Measurements from ENCODE around the gene ROR1.

ROR1 gene

GRCh38 chr1:64061430-64062104 is 287.8 kb downstream of the ROR1 start:
- no peaks in the 10 kb centered on the region for H3K36me3 ChIP-seq (ENCODE audit: control insufficient read depth, low read depth, low read length)
- H3K27ac ChIP-seq (ENCODE audit: low read length) = no peak overlapping the region
- peaks cover 28% of the 10 kb centered on the region for H3K27me3 ChIP-seq (ENCODE audit: control insufficient read depth, insufficient read depth, low read length)
- no peak overlapping the region for H3K9ac ChIP-seq (ENCODE audit: low read length)
- no peak overlapping the region for H3K4me3 ChIP-seq (ENCODE audit: low read length)
- H3K4me1 ChIP-seq (ENCODE audit: control insufficient read depth, low read depth, low read length) = peaks cover 17% of the 10 kb centered on the region
- H3K9me3 ChIP-seq (ENCODE audit: control insufficient read depth, low read depth, low read length) = no peaks in the 10 kb centered on the region

GRCh38 chr1:64062529-64062928 is 288.7 kb downstream of the ROR1 start:
- Histone ChIP-seq H3K9me3 (ENCODE audit: control insufficient read depth, low read depth, low read length) (no peaks in the 10 kb centered on the region), H3K27ac (ENCODE audit: low read length) (no peak overlapping the region), H3K4me3 (ENCODE audit: low read length) (no peak overlapping the region), H3K9ac (ENCODE audit: low read length) (no peak overlapping the region), H3K4me1 (ENCODE audit: control insufficient read depth, low read depth, low read length) (peaks cover 17% of the 10 kb centered on the region), H3K27me3 (ENCODE audit: control insufficient read depth, insufficient read depth, low read length) (peaks cover 28% of the 10 kb centered on the region), H3K36me3 (ENCODE audit: control insufficient read depth, low read depth, low read length) (no peaks in the 10 kb centered on the region)

- peaks cover 17% of the 10 kb centered on the region for H3K4me1 ChIP-seq (ENCODE audit: control insufficient read depth, low read depth, low read length)
- peaks cover 27% of the 10 kb centered on the region for H3K27me3 ChIP-seq (ENCODE audit: control insufficient read depth, insufficient read depth, low read length)
- H3K9me3 ChIP-seq (ENCODE audit: control insufficient read depth, low read depth, low read length) = no peaks in the 10 kb centered on the region
- no peak overlapping the region for H3K4me3 ChIP-seq (ENCODE audit: low read length)
- no peak overlapping the region for H3K9ac ChIP-seq (ENCODE audit: low read length)
- H3K27ac ChIP-seq (ENCODE audit: low read length) = no peak overlapping the region
- H3K36me3 ChIP-seq (ENCODE audit: control insufficient read depth, low read depth, low read length) = no peaks in the 10 kb centered on the region
These were observed 289.2 kb downstream of the ROR1 start for GRCh38 chr1:64062941-64063581.

GRCh38 chr1:64065571-64065970 is 291.8 kb downstream of the ROR1 start:
- no peaks in the 10 kb centered on the region for H3K36me3 ChIP-seq (ENCODE audit: control insufficient read depth, low read depth, low read length)
- no peaks in the 10 kb centered on the region for H3K9me3 ChIP-seq (ENCODE audit: control insufficient read depth, low read depth, low read length)
- H3K4me1 ChIP-seq (ENCODE audit: control insufficient read depth, low read depth, low read length) = peaks cover 16% of the 10 kb centered on the region
- H3K27ac ChIP-seq (ENCODE audit: low read length) = no peak overlapping the region
- peaks cover 3% of the 10 kb centered on the region for H3K27me3 ChIP-seq (ENCODE audit: control insufficient read depth, insufficient read depth, low read length)
- H3K9ac ChIP-seq (ENCODE audit: low read length) = no peak overlapping the region
- H3K4me3 ChIP-seq (ENCODE audit: low read length) = no peak overlapping the region

GRCh38 chr1:64072089-64072793 is 298.4 kb downstream of the ROR1 start:
- Histone ChIP-seq H3K4me3 (ENCODE audit: low read length) (no peak overlapping the region), H3K27ac (ENCODE audit: low read length) (no peak overlapping the region), H3K27me3 (ENCODE audit: control insufficient read depth, insufficient read depth, low read length) (no peaks in the 10 kb centered on the region), H3K9me3 (ENCODE audit: control insufficient read depth, low read depth, low read length) (no peaks in the 10 kb centered on the region), H3K4me1 (ENCODE audit: control insufficient read depth, low read depth, low read length) (peaks cover 36% of the 10 kb centered on the region), H3K36me3 (ENCODE audit: control insufficient read depth, low read depth, low read length) (no peaks in the 10 kb centered on the region), H3K9ac (ENCODE audit: low read length) (no peak overlapping the region)

- Histone ChIP-seq H3K9me3 (ENCODE audit: control insufficient read depth, low read depth, low read length) (no peaks in the 10 kb centered on the region), H3K4me1 (ENCODE audit: control insufficient read depth, low read depth, low read length) (peaks cover 36% of the 10 kb centered on the region), H3K4me3 (ENCODE audit: low read length) (no peak overlapping the region), H3K9ac (ENCODE audit: low read length) (no peak overlapping the region), H3K36me3 (ENCODE audit: control insufficient read depth, low read depth, low read length) (no peaks in the 10 kb centered on the region), H3K27ac (ENCODE audit: low read length) (no peak overlapping the region), H3K27me3 (ENCODE audit: control insufficient read depth, insufficient read depth, low read length) (no peaks in the 10 kb centered on the region)
These were observed 299.9 kb downstream of the ROR1 start for GRCh38 chr1:64073705-64074104.

- H3K4me3 ChIP-seq (ENCODE audit: low read length) = no peak overlapping the region
- H3K9ac ChIP-seq (ENCODE audit: low read length) = no peak overlapping the region
- H3K9me3 ChIP-seq (ENCODE audit: control insufficient read depth, low read depth, low read length) = no peaks in the 10 kb centered on the region
- no peak overlapping the region for H3K27ac ChIP-seq (ENCODE audit: low read length)
- no peaks in the 10 kb centered on the region for H3K27me3 ChIP-seq (ENCODE audit: control insufficient read depth, insufficient read depth, low read length)
- peaks cover 32% of the 10 kb centered on the region for H3K4me1 ChIP-seq (ENCODE audit: control insufficient read depth, low read depth, low read length)
- H3K36me3 ChIP-seq (ENCODE audit: control insufficient read depth, low read depth, low read length) = no peaks in the 10 kb centered on the region
These were observed 300.9 kb downstream of the ROR1 start for GRCh38 chr1:64074767-64075166.

- H3K27ac ChIP-seq (ENCODE audit: low read length) = no peak overlapping the region
- H3K27me3 ChIP-seq (ENCODE audit: control insufficient read depth, insufficient read depth, low read length) = no peaks in the 10 kb centered on the region
- no peaks in the 10 kb centered on the region for H3K36me3 ChIP-seq (ENCODE audit: control insufficient read depth, low read depth, low read length)
- H3K9me3 ChIP-seq (ENCODE audit: control insufficient read depth, low read depth, low read length) = no peaks in the 10 kb centered on the region
- H3K9ac ChIP-seq (ENCODE audit: low read length) = no peak overlapping the region
- H3K4me3 ChIP-seq (ENCODE audit: low read length) = no peak overlapping the region
- H3K4me1 ChIP-seq (ENCODE audit: control insufficient read depth, low read depth, low read length) = peaks cover 23% of the 10 kb centered on the region
These were observed 303.6 kb downstream of the ROR1 start for GRCh38 chr1:64077281-64077940.

- Histone ChIP-seq H3K9ac (ENCODE audit: low read length) (no peak overlapping the region), H3K9me3 (ENCODE audit: control insufficient read depth, low read depth, low read length) (no peaks in the 10 kb centered on the region), H3K4me1 (ENCODE audit: control insufficient read depth, low read depth, low read length) (no peaks in the 10 kb centered on the region), H3K4me3 (ENCODE audit: low read length) (no peak overlapping the region), H3K27ac (ENCODE audit: low read length) (no peak overlapping the region), H3K27me3 (ENCODE audit: control insufficient read depth, insufficient read depth, low read length) (no peaks in the 10 kb centered on the region), H3K36me3 (ENCODE audit: control insufficient read depth, low read depth, low read length) (no peaks in the 10 kb centered on the region)
These were observed 307.2 kb downstream of the ROR1 start for GRCh38 chr1:64080941-64081562.

- Histone ChIP-seq H3K9me3 (ENCODE audit: control insufficient read depth, low read depth, low read length) (no peaks in the 10 kb centered on the region), H3K4me3 (ENCODE audit: low read length) (no peak overlapping the region), H3K27me3 (ENCODE audit: control insufficient read depth, insufficient read depth, low read length) (no peaks in the 10 kb centered on the region), H3K27ac (ENCODE audit: low read length) (no peak overlapping the region), H3K4me1 (ENCODE audit: control insufficient read depth, low read depth, low read length) (no peaks in the 10 kb centered on the region), H3K36me3 (ENCODE audit: control insufficient read depth, low read depth, low read length) (no peaks in the 10 kb centered on the region), H3K9ac (ENCODE audit: low read length) (no peak overlapping the region)
These were observed 308.6 kb downstream of the ROR1 start for GRCh38 chr1:64082459-64082858.

GRCh38 chr1:64084451-64084850 is 310.6 kb downstream of the ROR1 start:
- Histone ChIP-seq H3K27ac (ENCODE audit: low read length) (no peak overlapping the region), H3K27me3 (ENCODE audit: control insufficient read depth, insufficient read depth, low read length) (no peaks in the 10 kb centered on the region), H3K9ac (ENCODE audit: low read length) (no peak overlapping the region), H3K4me3 (ENCODE audit: low read length) (no peak overlapping the region), H3K9me3 (ENCODE audit: control insufficient read depth, low read depth, low read length) (no peaks in the 10 kb centered on the region), H3K36me3 (ENCODE audit: control insufficient read depth, low read depth, low read length) (no peaks in the 10 kb centered on the region), H3K4me1 (ENCODE audit: control insufficient read depth, low read depth, low read length) (no peaks in the 10 kb centered on the region)

Data from iPS-18a (cell line).